ENCODE measurements around the gene ROBO4.

The ROBO4 gene

GRCh38 chr11:124834526-124835180, 63.0 kb downstream of the ROBO4 start:
- DNase-seq = no peak
- intact Hi-C loops (cut with DNase I) = loop anchor here (5.0 kb wide), 2 partner anchors 72 to 167 kb away; partner anchors contain the start of gene ESAM
